Kasumi-1 (cell line): ENCODE measurements around the gene LRMDA.

Experiments used
- DNase-seq, 2 experiments: peaks; one replicate each; lab custom pipeline; 2025; lab: John Stamatoyannopoulos, UW

The LRMDA gene

GRCh38 chr10:75776738-75777504 is 345.5 kb downstream of the LRMDA start:
- DNase-seq, result no peak

- no peak for DNase-seq
Measured at GRCh38 chr10:75778665-75779064, 347.2 kb downstream of the LRMDA start.

- no peak for DNase-seq
Measured at GRCh38 chr10:75779276-75779675, 347.9 kb downstream of the LRMDA start.

- DNase-seq, result no peak
Measured at GRCh38 chr10:75782463-75783248, 351.2 kb downstream of the LRMDA start.

- DNase-seq, result no peak
Measured at GRCh38 chr10:75788394-75789205, 357.2 kb downstream of the LRMDA start.

GRCh38 chr10:75793848-75794247 is 362.4 kb downstream of the LRMDA start:
- DNase-seq, result no peak

- DNase-seq, result no peak
Measured at GRCh38 chr10:75801121-75801520, 369.7 kb downstream of the LRMDA start.

- DNase-seq, result no peak
Measured at GRCh38 chr10:75801661-75802060, 370.2 kb downstream of the LRMDA start.

- DNase-seq, result no peak
Measured at GRCh38 chr10:75803121-75803520, 371.7 kb downstream of the LRMDA start.

GRCh38 chr10:75803816-75804552 is 372.6 kb downstream of the LRMDA start:
- no peak for DNase-seq

- DNase-seq, result no peak
Measured at GRCh38 chr10:75806186-75806585, 374.8 kb downstream of the LRMDA start.

- no peak for DNase-seq
Measured at GRCh38 chr10:75807456-75807855, 376.0 kb downstream of the LRMDA start.

GRCh38 chr10:75809003-75809402 is 377.6 kb downstream of the LRMDA start:
- no peak for DNase-seq

GRCh38 chr10:75814014-75814413 is 382.6 kb downstream of the LRMDA start:
- DNase-seq, result no peak

GRCh38 chr10:75815066-75815465 is 383.6 kb downstream of the LRMDA start:
- no peak for DNase-seq

- DNase-seq, result no peak
Measured at GRCh38 chr10:75817198-75817597, 385.8 kb downstream of the LRMDA start.

- no peak for DNase-seq
Measured at GRCh38 chr10:75818552-75818951, 387.1 kb downstream of the LRMDA start.

GRCh38 chr10:75825235-75825634 is 393.8 kb downstream of the LRMDA start:
- DNase-seq, result no peak

GRCh38 chr10:75825661-75826060 is 394.2 kb downstream of the LRMDA start:
- DNase-seq, result no peak

GRCh38 chr10:75826846-75827245 is 395.4 kb downstream of the LRMDA start:
- no peak for DNase-seq

- DNase-seq, result no peak
Measured at GRCh38 chr10:75827587-75828021, 396.2 kb downstream of the LRMDA start.

GRCh38 chr10:75828413-75828812 is 397.0 kb downstream of the LRMDA start:
- no peak for DNase-seq
